Mesodermal cell (in vitro differentiated cells): ENCODE results near the gene CISD1.
A peak's percentile ranks its signal among the peaks of the same experiment; 100 is the strongest.

Source experiments
- H3K27ac ChIP-seq: 2 replicates; pipeline ENCODE4 v1.7.0; 2013; ENCODE audit warnings: mild to moderate bottlenecking, low read depth, low read length, moderate library complexity; ENCODE audit not compliant: severe bottlenecking
- H3K36me3 ChIP-seq: 2 replicates; pipeline ENCODE4 v1.7.1; 2013; ENCODE audit warnings: mild to moderate bottlenecking, low read length, moderate library complexity; ENCODE audit not compliant: control insufficient read depth, insufficient read depth
- H3K4me1 ChIP-seq: one replicate; pipeline ENCODE4 v1.7.1; 2013; ENCODE audit warnings: mild to moderate bottlenecking, low read length; ENCODE audit not compliant: insufficient read depth, control insufficient read depth, poor library complexity, severe bottlenecking
- H3K4me3 ChIP-seq: 2 replicates; pipeline ENCODE4 v1.7.0; 2013; ENCODE audit warnings: low read length, control low read depth, mild to moderate bottlenecking; ENCODE audit not compliant: insufficient read depth, poor library complexity, severe bottlenecking; ENCODE audit errors: extremely low read depth
- H3K9me3 ChIP-seq: 2 replicates; pipeline ENCODE4 v1.7.1; 2013; ENCODE audit warnings: mild to moderate bottlenecking, low read length, moderate library complexity; ENCODE audit not compliant: control insufficient read depth
- WGBS, 2 experiments: methylation state at CpG; one replicate each; pipeline ENCODE4 v1.1.5; 2013; ENCODE audit warnings: missing lambda C conversion rate in 2 of 2; ENCODE audit not compliant: insufficient coverage in 2 of 2; 5-methylcytosine and 5-hydroxymethylcytosine counted together

Gene CISD1

GRCh38 chr10:58335306-58336005 lies 66.5 kb downstream of the CISD1 start:
- peaks cover 3% of the 10 kb centered on the region for H3K36me3 ChIP-seq
- 1% methylated on average over 30 to 31 of the region's 37 CpGs for WGBS, 2 experiments
- peak overlapping the region; percentile 79 for H3K4me3 ChIP-seq
- H3K9me3 ChIP-seq, result no peaks in the 10 kb centered on the region
- H3K4me1 ChIP-seq, result no peaks in the 10 kb centered on the region
- no peak overlapping the region for H3K27ac ChIP-seq

- Histone ChIP-seq H3K36me3 (peaks cover 3% of the 10 kb centered on the region), H3K4me1 (no peaks in the 10 kb centered on the region), H3K27ac (no peak overlapping the region), H3K4me3 (peak overlapping the region; percentile 79), H3K9me3 (no peaks in the 10 kb centered on the region)
- 80 to 100% methylated on average over 1 to 3 of the region's 4 CpGs for WGBS, 2 experiments
These were observed 67.3 kb downstream of the CISD1 start for GRCh38 chr10:58336242-58336641.
